HG03097 (cell line): ENCODE data around the gene KRTAP12-3.
"Not testable (repeated sequence)": the region's sequence is repeated elsewhere in the genome, so short reads cannot be mapped to it uniquely, and the experiment has no call there.

Experiments
- ATAC-seq: cut with Tn5 transposase; IDR thresholded peaks from one replicate; pipeline ENCODE4 v1.9.1; 2021; ENCODE audit not compliant: unreplicated experiment, low FRiP score

Gene KRTAP12-3

GRCh38 chr21:44627181-44627822 lies 30.4 kb upstream of the KRTAP12-3 start:
- not testable (repeated sequence) for ATAC-seq

- ATAC-seq = not testable (repeated sequence)
Observed at GRCh38 chr21:44627831-44628233, 29.9 kb upstream of the KRTAP12-3 start.

GRCh38 chr21:44628707-44629391 lies 28.9 kb upstream of the KRTAP12-3 start:
- no peak for ATAC-seq

- no peak for ATAC-seq
Observed at GRCh38 chr21:44630440-44630839, 27.3 kb upstream of the KRTAP12-3 start.

- ATAC-seq = no peak
Observed at GRCh38 chr21:44632067-44632466, 25.7 kb upstream of the KRTAP12-3 start.

- no peak for ATAC-seq
Observed at GRCh38 chr21:44636209-44637017, 21.3 kb upstream of the KRTAP12-3 start.

- ATAC-seq = no peak
Observed at GRCh38 chr21:44637018-44637850, 20.5 kb upstream of the KRTAP12-3 start, which contains the start of gene KRTAP10-10. Gene KRTAP10-10, plus strand, starts transcription at chr21:44637356. Its CDS starts 62 bp downstream, at chr21:44637418.

GRCh38 chr21:44637851-44638348 lies 19.8 kb upstream of the KRTAP12-3 start:
- ATAC-seq = not testable (repeated sequence)

GRCh38 chr21:44638506-44639330 lies 19.0 kb upstream of the KRTAP12-3 start:
- ATAC-seq = not testable (repeated sequence)

- ATAC-seq = no peak
Observed at GRCh38 chr21:44639331-44639655, 18.4 kb upstream of the KRTAP12-3 start.

GRCh38 chr21:44640761-44641160 lies 17.0 kb upstream of the KRTAP12-3 start:
- no peak for ATAC-seq

GRCh38 chr21:44643741-44644310 lies 13.9 kb upstream of the KRTAP12-3 start:
- ATAC-seq = no peak

- no peak for ATAC-seq
Observed at GRCh38 chr21:44644878-44645277, 12.9 kb upstream of the KRTAP12-3 start.

- not testable (repeated sequence) for ATAC-seq
Observed at GRCh38 chr21:44646366-44647221, 11.1 kb upstream of the KRTAP12-3 start, which contains the start of gene KRTAP10-11. Gene KRTAP10-11, plus strand, starts transcription at chr21:44646414. Its CDS starts 45 bp downstream, at chr21:44646459.

GRCh38 chr21:44647222-44647552 lies 10.5 kb upstream of the KRTAP12-3 start:
- no peak for ATAC-seq

GRCh38 chr21:44648557-44649311 lies 9.0 kb upstream of the KRTAP12-3 start:
- no peak for ATAC-seq

GRCh38 chr21:44649521-44650100 lies 8.1 kb upstream of the KRTAP12-3 start:
- ATAC-seq = no peak
